Activated naive CD8-positive, alpha-beta T cell treated with anti-CD3 and anti-CD28 coated beads, Interleukin-2, amount 10 ng/mL, durations not matched to agents 7 days and 5 days (primary cell): ENCODE measurements around the gene AKAP6. TPM values are rescaled to one million over a fixed set of nuclear protein-coding genes. Genes with fewer than 3 reads are reported as not detected.

Source experiments
- ATAC-seq: fragments of 150-1000 bp; cut with Tn5 transposase; one replicate; pipeline ENCODE4 v1.10.0; 2021; ENCODE audit warnings: low read depth, moderate library complexity
- POLR2A ChIA-PET: fragments of 350-600 bp; sonication (Branson Sonifier 250); formaldehyde crosslinking; loops from one replicate; lab custom pipeline; 2021; ENCODE audit warnings: antibody characterized with exemption; lab: Charles Lee
- DNase-seq: peaks from one replicate; pipeline ENCODE4 v3.0.0; 2021
- H3K27ac Mint-ChIP-seq: one replicate; pipeline ENCODE4 v1.8.0; 2022; ENCODE audit warnings: mild to moderate bottlenecking, mixed read lengths
- H3K27me3 Mint-ChIP-seq: one replicate; pipeline ENCODE4 v1.8.0; 2022; ENCODE audit warnings: mild to moderate bottlenecking, moderate library complexity, mixed read lengths
- H3K36me3 Mint-ChIP-seq: one replicate; pipeline ENCODE4 v1.8.0; 2021; ENCODE audit warnings: mild to moderate bottlenecking, mixed read lengths
- H3K4me1 Mint-ChIP-seq: one replicate; pipeline ENCODE4 v1.8.0; 2021; ENCODE audit warnings: mixed read lengths
- H3K4me3 Mint-ChIP-seq: one replicate; pipeline ENCODE4 v1.8.0; 2022; ENCODE audit warnings: mild to moderate bottlenecking, moderate library complexity, mixed read lengths
- H3K9me3 Mint-ChIP-seq: one replicate; pipeline ENCODE4 v1.8.0; 2021; ENCODE audit warnings: mixed read lengths
- total RNA-seq, 2 experiments: library from RNA; stranded (reverse); gene quantifications; one replicate each; pipeline ENCODE4 v1.2.3, GENCODE V29; 2021

The AKAP6 gene
- total RNA-seq, 2 experiments from 2014 or later, result 1.00 to 1.8 TPM

GRCh38 chr14:32478050-32478449 lies 149.0 kb downstream of the AKAP6 start:
- POLR2A ChIA-PET, result no interaction called here
- no peaks in the 10 kb centered on the region for H3K9me3 Mint-ChIP-seq
- no peak overlapping the region for H3K4me3 Mint-ChIP-seq
- ATAC-seq, result no peak
- H3K36me3 Mint-ChIP-seq, result no peaks in the 10 kb centered on the region
- no peaks in the 10 kb centered on the region for H3K27me3 Mint-ChIP-seq
- no peaks in the 10 kb centered on the region for H3K4me1 Mint-ChIP-seq
- no peak for DNase-seq
- H3K27ac Mint-ChIP-seq, result no peak overlapping the region

- no peaks in the 10 kb centered on the region for H3K27me3 Mint-ChIP-seq
- H3K4me3 Mint-ChIP-seq, result no peak overlapping the region
- H3K9me3 Mint-ChIP-seq, result no peaks in the 10 kb centered on the region
- no peaks in the 10 kb centered on the region for H3K4me1 Mint-ChIP-seq
- ATAC-seq (no peak), DNase-seq (no peak)
- H3K36me3 Mint-ChIP-seq, result no peaks in the 10 kb centered on the region
- no peak overlapping the region for H3K27ac Mint-ChIP-seq
- POLR2A ChIA-PET, result no interaction called here
Observed at GRCh38 chr14:32480337-32480736, 151.2 kb downstream of the AKAP6 start.

GRCh38 chr14:32481707-32482106 lies 152.6 kb downstream of the AKAP6 start:
- no peaks in the 10 kb centered on the region for H3K4me1 Mint-ChIP-seq
- H3K9me3 Mint-ChIP-seq, result no peaks in the 10 kb centered on the region
- no peak overlapping the region for H3K27ac Mint-ChIP-seq
- POLR2A ChIA-PET, result no interaction called here
- H3K4me3 Mint-ChIP-seq, result no peak overlapping the region
- no peak for DNase-seq
- no peaks in the 10 kb centered on the region for H3K36me3 Mint-ChIP-seq
- ATAC-seq, result no peak
- H3K27me3 Mint-ChIP-seq, result no peaks in the 10 kb centered on the region

- ATAC-seq (no peak), DNase-seq (no peak)
- Mint-ChIP-seq H3K4me1 (no peaks in the 10 kb centered on the region), H3K36me3 (no peaks in the 10 kb centered on the region), H3K27me3 (no peaks in the 10 kb centered on the region), H3K9me3 (no peaks in the 10 kb centered on the region), H3K4me3 (no peak overlapping the region), H3K27ac (no peak overlapping the region)
- POLR2A ChIA-PET, result no interaction called here
Observed at GRCh38 chr14:32491416-32492016, 162.4 kb downstream of the AKAP6 start.

- H3K4me1 Mint-ChIP-seq, result no peaks in the 10 kb centered on the region
- DNase-seq, result no peak
- H3K9me3 Mint-ChIP-seq, result no peaks in the 10 kb centered on the region
Observed at GRCh38 chr14:32492457-32492856, 163.4 kb downstream of the AKAP6 start.

GRCh38 chr14:32494609-32495434 lies 165.7 kb downstream of the AKAP6 start:
- no peak overlapping the region for H3K27ac Mint-ChIP-seq
- DNase-seq (no peak), ATAC-seq (no peak)
- H3K27me3 Mint-ChIP-seq, result no peaks in the 10 kb centered on the region
- POLR2A ChIA-PET, result no interaction called here
- no peaks in the 10 kb centered on the region for H3K9me3 Mint-ChIP-seq
- H3K4me1 Mint-ChIP-seq, result no peaks in the 10 kb centered on the region
- H3K4me3 Mint-ChIP-seq, result no peak overlapping the region
- no peaks in the 10 kb centered on the region for H3K36me3 Mint-ChIP-seq

More at GRCh38 chr14:32492457-32492856, 163.4 kb downstream of the AKAP6 start:
- POLR2A ChIA-PET, result no interaction called here
- Mint-ChIP-seq H3K27ac (no peak overlapping the region), H3K27me3 (no peaks in the 10 kb centered on the region), H3K36me3 (no peaks in the 10 kb centered on the region), H3K4me3 (no peak overlapping the region)
- ATAC-seq, result no peak

GRCh38 chr14:32495435-32495734 lies 166.3 kb downstream of the AKAP6 start:
- ATAC-seq (no peak), DNase-seq (no peak)
- Mint-ChIP-seq H3K4me1 (no peaks in the 10 kb centered on the region), H3K36me3 (no peaks in the 10 kb centered on the region), H3K4me3 (no peak overlapping the region), H3K27ac (no peak overlapping the region), H3K9me3 (no peaks in the 10 kb centered on the region), H3K27me3 (no peaks in the 10 kb centered on the region)
- POLR2A ChIA-PET, result no interaction called here

- Mint-ChIP-seq H3K4me3 (no peak overlapping the region), H3K27me3 (peaks cover 2% of the 10 kb centered on the region), H3K36me3 (no peaks in the 10 kb centered on the region), H3K27ac (no peak overlapping the region), H3K4me1 (no peaks in the 10 kb centered on the region), H3K9me3 (no peaks in the 10 kb centered on the region)
- POLR2A ChIA-PET, result no interaction called here
- DNase-seq (no peak), ATAC-seq (no peak)
Observed at GRCh38 chr14:32497248-32497647, 168.2 kb downstream of the AKAP6 start.

GRCh38 chr14:32507029-32507984 lies 178.2 kb downstream of the AKAP6 start:
- Mint-ChIP-seq H3K36me3 (peaks cover 2% of the 10 kb centered on the region), H3K27ac (no peak overlapping the region), H3K27me3 (peaks cover 4% of the 10 kb centered on the region), H3K4me3 (no peak overlapping the region), H3K4me1 (no peaks in the 10 kb centered on the region), H3K9me3 (no peaks in the 10 kb centered on the region)
- ATAC-seq (no peak), DNase-seq (no peak)
- POLR2A ChIA-PET, result no interaction called here

- Mint-ChIP-seq H3K9me3 (no peaks in the 10 kb centered on the region), H3K36me3 (peaks cover 2% of the 10 kb centered on the region), H3K27me3 (peaks cover 5% of the 10 kb centered on the region), H3K27ac (no peak overlapping the region), H3K4me1 (no peaks in the 10 kb centered on the region), H3K4me3 (no peak overlapping the region)
- ATAC-seq (no peak), DNase-seq (no peak)
- POLR2A ChIA-PET, result no interaction called here
Observed at GRCh38 chr14:32508281-32508680, 179.2 kb downstream of the AKAP6 start.

GRCh38 chr14:32509632-32510187 lies 180.6 kb downstream of the AKAP6 start:
- H3K27me3 Mint-ChIP-seq, result peaks cover 5% of the 10 kb centered on the region
- H3K27ac Mint-ChIP-seq, result no peak overlapping the region
- no peaks in the 10 kb centered on the region for H3K4me1 Mint-ChIP-seq
- peaks cover 2% of the 10 kb centered on the region for H3K36me3 Mint-ChIP-seq
- ATAC-seq (no peak), DNase-seq (no peak)
- H3K9me3 Mint-ChIP-seq, result no peaks in the 10 kb centered on the region
- POLR2A ChIA-PET, result no interaction called here
- no peak overlapping the region for H3K4me3 Mint-ChIP-seq

- Mint-ChIP-seq H3K9me3 (no peaks in the 10 kb centered on the region), H3K36me3 (peaks cover 2% of the 10 kb centered on the region), H3K4me1 (no peaks in the 10 kb centered on the region), H3K4me3 (no peak overlapping the region), H3K27me3 (peaks cover 5% of the 10 kb centered on the region), H3K27ac (no peak overlapping the region)
- DNase-seq (no peak), ATAC-seq (no peak)
- POLR2A ChIA-PET, result no interaction called here
Observed at GRCh38 chr14:32510815-32511214, 181.7 kb downstream of the AKAP6 start.

GRCh38 chr14:32512348-32512747 lies 183.2 kb downstream of the AKAP6 start:
- Mint-ChIP-seq H3K36me3 (peaks cover 2% of the 10 kb centered on the region), H3K4me3 (no peak overlapping the region), H3K27ac (no peak overlapping the region), H3K4me1 (no peaks in the 10 kb centered on the region), H3K9me3 (no peaks in the 10 kb centered on the region), H3K27me3 (peaks cover 5% of the 10 kb centered on the region)
- ATAC-seq (no peak), DNase-seq (no peak)
- POLR2A ChIA-PET, result no interaction called here
